SK-N-MC (cell line): ENCODE results near the gene SARDH.

Experiments
- EZH2 ChIP-seq: fragments of 200-600 bp; sonication (generic); IDR thresholded peaks from one replicate; pipeline ENCODE4 v1.6.1; 2017; ENCODE audit warnings: antibody characterized with exemption
- POLR2AphosphoS5 ChIP-seq: IDR thresholded peaks from 2 replicates; pipeline ENCODE4 v1.6.1; 2012; ENCODE audit warnings: mild to moderate bottlenecking, low read depth, low read length, borderline replicate concordance

GRCh38 chr9:133772581-133772980 is 34.4 kb upstream of the SARDH start:
- no peak for TF ChIP-seq EZH2
- TF ChIP-seq POLR2AphosphoS5: no peak
